ENCODE measurements around the gene TPP1. TPM values are rescaled to one million over a fixed set of nuclear protein-coding genes. Genes with fewer than 3 reads are reported as not detected.

Gene TPP1
- total RNA-seq = 100 to 1,000 TPM in 1 of 2 experiments, 10 to 100 TPM in 1; 99.0 to 101 TPM

GRCh38 chr11:6619004-6619745 is at the start of gene TPP1:
TPP1 (minus strand) TSS chr11:6619422; CDS start chr11:6619400, 22 bp downstream.

DNA sequence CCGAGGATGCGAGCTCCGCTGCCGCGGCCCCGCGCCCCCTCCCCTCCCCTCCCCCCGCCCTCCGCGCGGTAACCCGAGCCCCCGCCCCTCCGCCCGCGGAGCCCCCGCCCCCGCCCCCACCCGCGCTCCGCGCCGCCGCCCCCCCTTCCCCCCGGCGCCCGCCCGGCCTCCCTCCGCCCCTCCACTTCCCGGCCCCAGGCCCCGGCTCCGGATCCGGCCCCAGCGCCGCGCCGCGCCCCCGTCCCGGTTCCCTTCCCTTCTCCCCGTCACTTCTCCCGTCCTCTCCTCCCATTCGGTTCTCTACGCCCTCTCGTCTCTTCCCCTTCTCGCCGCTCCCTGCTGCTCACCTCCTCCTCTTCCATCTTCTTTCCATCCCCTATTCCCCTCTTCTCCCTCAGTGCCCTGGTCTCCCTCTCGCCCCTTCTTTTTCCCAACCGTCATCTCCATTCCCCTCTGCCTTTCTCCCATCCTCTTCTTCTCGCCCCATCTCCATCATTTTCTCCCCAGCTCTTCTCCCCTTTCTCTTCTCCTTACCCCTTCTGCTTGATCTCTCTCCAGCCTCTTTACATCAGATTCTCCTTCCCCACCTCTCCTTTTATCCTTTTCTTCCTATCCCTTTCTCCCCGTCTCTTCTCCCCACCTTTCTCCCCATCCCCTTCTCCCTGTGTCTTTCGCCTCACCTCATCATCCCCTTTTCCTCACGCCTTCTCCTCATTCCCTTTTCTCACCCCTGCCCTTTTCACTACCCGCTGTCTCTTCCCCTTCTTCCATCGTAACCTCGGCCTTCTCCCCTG is 36.8 kb upstream of the TPP1 start, which contains the start of gene DCHS1:
DCHS1 (minus strand) TSS at position 20 of the 794 bp plus-strand sequence. CDS start 14,196 bp downstream, outside the sequence.

GRCh38 chr11:6612213-6613041 is 6.8 kb downstream of the TPP1 start, which contains the start of gene TAF10:
TAF10 (minus strand) TSS chr11:6612216; CDS start chr11:6612189, 27 bp downstream.

DNA sequence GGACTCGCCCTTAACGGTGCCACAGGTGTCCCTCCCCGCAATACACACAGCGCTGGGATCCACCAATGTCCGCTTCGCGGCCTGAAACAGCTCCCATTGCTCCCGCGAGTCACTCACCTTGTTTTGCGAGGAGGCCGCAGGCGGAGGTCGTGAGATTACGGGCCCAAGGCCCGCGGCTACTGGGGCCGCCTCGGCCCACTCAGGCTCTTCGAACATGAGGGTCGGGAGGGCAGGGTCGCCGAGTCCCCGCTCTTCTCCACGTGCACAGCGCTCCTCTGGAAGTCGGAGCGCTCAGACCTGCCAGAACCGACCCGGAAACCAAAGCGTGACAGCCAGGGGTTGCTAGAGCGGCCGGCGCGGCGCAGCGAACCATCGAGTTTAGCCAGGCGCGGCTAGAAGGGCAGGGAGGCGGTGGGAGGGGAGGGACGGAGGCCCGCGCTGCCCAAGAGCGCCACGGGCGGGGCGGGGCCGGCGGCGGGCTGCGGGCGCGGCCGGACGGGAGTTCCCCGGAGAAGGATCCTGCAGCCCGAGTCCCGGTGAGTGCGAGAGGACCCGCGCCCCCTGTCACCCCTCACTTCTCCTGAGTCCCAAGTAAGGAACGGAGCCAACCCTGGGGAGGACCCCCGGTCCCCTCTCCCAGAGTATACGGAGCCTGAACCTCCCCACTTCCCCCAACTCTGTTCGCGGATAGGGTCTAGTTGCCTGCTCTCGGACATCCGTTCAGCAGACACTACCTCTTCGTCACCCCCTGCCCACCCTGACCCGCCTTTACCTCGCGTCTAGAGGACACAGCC is 15.7 kb downstream of the TPP1 start, which contains the start of the genes ILK and RRP8:
ILK (plus strand) TSS at position 488 of the 794 bp plus-strand sequence. CDS start 498 bp downstream, outside the sequence.
RRP8 (minus strand) TSS at position 330 of the 794 bp plus-strand sequence; CDS start at position 216, 114 bp downstream.

Other genes with a start within 250 kb of the TPP1 start
- gene SMPD1, start 228.9 kb downstream of the TPP1 start, total RNA-seq = 10 to 100 TPM; 50.0 to 50.1 TPM
- gene APBB1, start 200.3 kb downstream of the TPP1 start, total RNA-seq = 10 to 100 TPM; 63.5 to 66.8 TPM
- under 1 TPM in 1 of 2 experiments, not detected in 1; 0.39 TPM for gene HPX, start 178.4 kb downstream of the TPP1 start, total RNA-seq
- gene TRIM3, start 145.5 kb downstream of the TPP1 start, total RNA-seq = 1 to 10 TPM; 7.5 to 9.3 TPM
- gene ARFIP2, start 138.1 kb downstream of the TPP1 start, total RNA-seq = 10 to 100 TPM; 40.7 to 42.8 TPM
- 10 to 100 TPM; 40.9 to 42.2 TPM for gene TIMM10B, start 137.9 kb downstream of the TPP1 start, total RNA-seq
- 10 to 100 TPM; 18.5 to 21.1 TPM for gene DNHD1, start 122.1 kb downstream of the TPP1 start, total RNA-seq
- gene RRP8, start 15.8 kb downstream of the TPP1 start, total RNA-seq = 10 to 100 TPM; 27.1 to 32.8 TPM
- 100 to 1,000 TPM; 151 to 155 TPM for gene ILK, start 15.6 kb downstream of the TPP1 start, total RNA-seq
- gene TAF10, start 7.2 kb downstream of the TPP1 start, total RNA-seq = 100 to 1,000 TPM; 143 to 148 TPM
- gene DCHS1, start 36.4 kb upstream of the TPP1 start, total RNA-seq = under 1 TPM; 0.36 to 0.38 TPM
- 10 to 100 TPM; 36.1 to 38.8 TPM for gene MRPL17, start 63.9 kb upstream of the TPP1 start, total RNA-seq
- gene OR2AG2, start 152.6 kb upstream of the TPP1 start, total RNA-seq = not detected
- gene OR2AG1, start 163.6 kb upstream of the TPP1 start, total RNA-seq = not detected
- not detected for gene OR6A2, start 180.3 kb upstream of the TPP1 start, total RNA-seq
- not detected for gene OR10A5, start 226.3 kb upstream of the TPP1 start, total RNA-seq
- gene OR10A2, start 243.6 kb upstream of the TPP1 start, total RNA-seq = not detected